Prostate gland (tissue), 2 donors: ENCODE data around the gene IQGAP2.

Experiments used
- POLR2A ChIP-seq: fragments of 450-650 bp; IDR thresholded peaks from one replicate; pipeline ENCODE4 v1.6.1; 2016; ENCODE audit warnings: antibody characterized with exemption, mild to moderate bottlenecking
- POLR2AphosphoS5 ChIP-seq: sonication (generic); formaldehyde crosslinking; IDR thresholded peaks from one replicate; pipeline ENCODE4 v1.6.1; 2017; ENCODE audit warnings: antibody characterized with exemption
- TF ChIP-seq, protein P1 (sequence below), 4 experiments: fragments of 200-600 bp in 2 of 4; fragments of 450-650 bp in 2 of 4; sonication (generic) in 2 of 4; IDR thresholded peaks; 1 replicate in 3 of 4; 2 replicates in 1 of 4; pipeline ENCODE4 v1.5.1; 2016 to 2019; ENCODE audit warnings: antibody characterized with exemption in 4 of 4, mild to moderate bottlenecking in 2 of 4, moderate library complexity in 2 of 4

GRCh38 chr5:76482984-76483383 lies 79.9 kb downstream of the IQGAP2 start:
- TF ChIP-seq, protein P1, sequence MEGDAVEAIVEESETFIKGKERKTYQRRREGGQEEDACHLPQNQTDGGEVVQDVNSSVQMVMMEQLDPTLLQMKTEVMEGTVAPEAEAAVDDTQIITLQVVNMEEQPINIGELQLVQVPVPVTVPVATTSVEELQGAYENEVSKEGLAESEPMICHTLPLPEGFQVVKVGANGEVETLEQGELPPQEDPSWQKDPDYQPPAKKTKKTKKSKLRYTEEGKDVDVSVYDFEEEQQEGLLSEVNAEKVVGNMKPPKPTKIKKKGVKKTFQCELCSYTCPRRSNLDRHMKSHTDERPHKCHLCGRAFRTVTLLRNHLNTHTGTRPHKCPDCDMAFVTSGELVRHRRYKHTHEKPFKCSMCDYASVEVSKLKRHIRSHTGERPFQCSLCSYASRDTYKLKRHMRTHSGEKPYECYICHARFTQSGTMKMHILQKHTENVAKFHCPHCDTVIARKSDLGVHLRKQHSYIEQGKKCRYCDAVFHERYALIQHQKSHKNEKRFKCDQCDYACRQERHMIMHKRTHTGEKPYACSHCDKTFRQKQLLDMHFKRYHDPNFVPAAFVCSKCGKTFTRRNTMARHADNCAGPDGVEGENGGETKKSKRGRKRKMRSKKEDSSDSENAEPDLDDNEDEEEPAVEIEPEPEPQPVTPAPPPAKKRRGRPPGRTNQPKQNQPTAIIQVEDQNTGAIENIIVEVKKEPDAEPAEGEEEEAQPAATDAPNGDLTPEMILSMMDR (IDR thresholded peaks at IDR 0.05) = no peak
- TF ChIP-seq POLR2A (no peak), POLR2AphosphoS5 (no peak)
